ENCODE results near the gene UNG.

GRCh38 chr12:109058773-109059172, 38.6 kb upstream of the UNG start:
- TF ChIP-seq CTCF (IDR thresholded peaks at IDR 0.05; ENCODE audit: borderline replicate concordance, extremely low read depth, low read length, poor library complexity, severe bottlenecking) = no peak
- TF ChIP-seq EZH2 (IDR thresholded peaks at IDR 0.05; ENCODE audit: borderline replicate concordance, low read depth, low read length, severe bottlenecking) = no peak

Data from DND-41 (cell line).